Osteoblast (primary cell): ENCODE measurements around the gene ATP6V1B1. TPM values are rescaled to one million over a fixed set of nuclear protein-coding genes. Genes with fewer than 3 reads are reported as not detected.

Experiments used
- DNase-seq: peaks from one replicate; pipeline ENCODE4 v3.0.0; 2011; ENCODE audit warnings: low spot score, mixed read lengths; ENCODE audit not compliant: insufficient read length; ENCODE audit errors: missing footprints
- H2AFZ ChIP-seq: 2 replicates; pipeline ENCODE4 v1.6.0; 2011; ENCODE audit warnings: mild to moderate bottlenecking, low read length
- H3K27ac ChIP-seq: 2 replicates; pipeline ENCODE4 v1.5.1; 2011; ENCODE audit warnings: mild to moderate bottlenecking, low read depth, low read length, moderate library complexity
- H3K27me3 ChIP-seq: 2 replicates; pipeline ENCODE4 v1.6.0; 2012; ENCODE audit warnings: mild to moderate bottlenecking, control low read depth, inconsistent platforms, low read length, moderate library complexity; ENCODE audit not compliant: insufficient read depth
- H3K36me3 ChIP-seq: 2 replicates; pipeline ENCODE4 v1.5.1; 2011; ENCODE audit warnings: mild to moderate bottlenecking, low read length, control low read depth, moderate library complexity; ENCODE audit not compliant: insufficient read depth
- H3K4me1 ChIP-seq: 2 replicates; pipeline ENCODE4 v1.5.1; 2011; ENCODE audit warnings: mild to moderate bottlenecking, low read length, control low read depth, moderate library complexity; ENCODE audit not compliant: insufficient read depth
- H3K4me2 ChIP-seq: 2 replicates; pipeline ENCODE4 v1.6.0; 2011; ENCODE audit warnings: mild to moderate bottlenecking, low read length; ENCODE audit not compliant: insufficient read depth
- H3K4me3 ChIP-seq: fragments of 200-600 bp; sonication (generic); 3 replicates; pipeline ENCODE4 v1.5.1; 2012; ENCODE audit warnings: mild to moderate bottlenecking, low read length, inconsistent platforms; ENCODE audit not compliant: insufficient read depth
- H3K79me2 ChIP-seq: 2 replicates; pipeline ENCODE4 v1.6.0; 2012; ENCODE audit warnings: mild to moderate bottlenecking, low read length, control low read depth, inconsistent platforms; ENCODE audit not compliant: insufficient read depth
- H3K9me3 ChIP-seq: 2 replicates; pipeline ENCODE4 v1.5.1; 2011; ENCODE audit warnings: low read depth, low read length, control low read depth
- H4K20me1 ChIP-seq: 2 replicates; pipeline ENCODE4 v1.6.0; 2012; ENCODE audit warnings: mild to moderate bottlenecking, low read length, control low read depth; ENCODE audit not compliant: insufficient read depth
- CTCF ChIP-seq: IDR thresholded peaks from 2 replicates; pipeline ENCODE4 v1.5.1; 2011; ENCODE audit warnings: mild to moderate bottlenecking, low read depth, low read length, moderate library complexity; ENCODE audit errors: extremely low read depth
- total RNA-seq: library from RNA; depleted of rRNA; stranded (reverse); fragments of >200 nt; gene quantifications from 2 replicates; pipeline ENCODE4 v1.2.3, GENCODE V29; 2012

Gene ATP6V1B1
- total RNA-seq, 1 donor: 2.5 TPM

GRCh38 chr2:70921031-70921430, 14.7 kb upstream of the ATP6V1B1 start:
- Histone ChIP-seq H3K4me1 (no peaks in the 10 kb centered on the region), H3K9me3 (no peaks in the 10 kb centered on the region), H4K20me1 (peaks cover 13% of the 10 kb centered on the region), H2AFZ (no peak overlapping the region), H3K79me2 (no peaks in the 10 kb centered on the region), H3K4me2 (no peak overlapping the region), H3K4me3 (no peak overlapping the region), H3K27me3 (no peaks in the 10 kb centered on the region), H3K27ac (no peak overlapping the region), H3K36me3 (peaks cover 3% of the 10 kb centered on the region)
- TF ChIP-seq CTCF: no peak
- DNase-seq: no peak

DNA sequence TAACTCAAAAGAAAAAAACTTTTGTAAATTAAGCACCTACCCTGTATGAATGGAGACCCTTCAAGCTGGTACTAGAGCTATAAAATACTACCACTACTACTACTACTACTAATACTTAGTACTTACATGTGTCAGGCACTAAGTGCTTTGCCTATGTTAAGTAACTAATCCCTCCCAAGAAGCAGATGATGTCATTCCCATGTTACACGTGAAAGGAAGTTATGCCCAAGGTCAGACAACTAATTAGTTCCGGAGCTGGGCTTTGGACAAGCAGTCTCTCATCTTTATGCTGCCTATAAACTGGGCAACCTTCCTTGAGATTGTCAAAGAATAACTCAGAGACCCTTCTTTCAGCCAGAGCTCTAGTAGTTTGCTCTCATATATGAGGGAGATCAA, 13.9 kb upstream of the ATP6V1B1 start:
- no peak overlapping the region for H3K4me3 ChIP-seq
- no peak overlapping the region for H3K4me2 ChIP-seq
- H3K27me3 ChIP-seq: no peaks in the 10 kb centered on the region
- DNase-seq: no peak
- no peak overlapping the region for H2AFZ ChIP-seq
- H3K36me3 ChIP-seq: peaks cover 3% of the 10 kb centered on the region
- H3K79me2 ChIP-seq: no peaks in the 10 kb centered on the region
- no peak for TF ChIP-seq CTCF
- no peaks in the 10 kb centered on the region for H3K4me1 ChIP-seq
- H3K27ac ChIP-seq: no peak overlapping the region
- no peaks in the 10 kb centered on the region for H3K9me3 ChIP-seq
- H4K20me1 ChIP-seq: peaks cover 13% of the 10 kb centered on the region

DNA sequence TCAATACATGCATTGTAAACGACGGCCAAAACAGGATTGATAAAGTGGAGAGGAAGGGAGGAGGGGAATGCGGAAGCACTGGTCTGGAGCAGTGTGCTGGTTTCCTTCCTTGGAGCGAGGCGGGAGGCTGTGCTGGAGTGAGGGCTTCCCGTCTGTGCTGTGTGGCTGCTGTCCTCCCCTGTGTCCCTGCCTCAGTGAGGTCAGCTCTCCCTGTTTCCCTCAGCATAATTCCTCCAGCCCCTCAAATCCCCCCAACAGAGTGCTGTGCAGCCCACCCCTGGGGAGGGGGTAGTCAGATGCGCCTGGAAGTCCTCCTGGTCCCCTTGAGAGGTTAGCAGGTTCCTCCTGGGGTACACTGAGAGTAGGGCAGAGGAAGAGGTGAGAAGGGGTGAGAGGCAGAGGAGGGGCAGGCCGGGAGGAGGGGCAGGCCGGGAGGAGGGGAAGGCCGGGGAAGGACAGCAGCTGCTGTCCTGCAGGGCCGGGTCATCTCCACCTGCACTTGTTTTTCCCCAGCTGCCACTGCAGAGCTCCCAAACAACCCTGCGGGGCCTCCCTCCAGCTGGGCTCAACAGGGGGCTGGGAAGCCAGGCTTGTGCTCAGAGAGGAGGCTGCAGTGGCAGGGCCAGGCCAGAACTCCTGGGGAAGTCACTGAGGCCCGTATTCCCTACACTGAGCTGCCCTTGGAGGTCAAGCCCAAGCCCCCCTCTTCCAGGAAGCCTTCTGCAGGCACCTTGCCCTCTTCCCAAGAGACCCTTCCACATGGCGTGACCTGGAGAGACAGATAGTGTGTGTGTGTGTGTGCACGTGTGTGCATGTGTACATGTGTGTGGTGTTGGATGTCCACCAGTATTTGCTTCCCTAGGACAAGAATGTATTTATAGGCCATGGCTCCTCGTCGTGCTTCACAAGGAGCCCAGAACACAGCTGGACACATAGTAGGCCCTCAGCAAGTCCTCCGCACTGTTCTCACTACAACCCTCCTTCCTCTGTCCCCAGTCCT, 13.2 kb upstream of the ATP6V1B1 start:
- no peak overlapping the region for H3K4me3 ChIP-seq
- peaks cover 3% of the 10 kb centered on the region for H3K36me3 ChIP-seq
- H3K9me3 ChIP-seq: no peaks in the 10 kb centered on the region
- no peak overlapping the region for H3K4me2 ChIP-seq
- no peaks in the 10 kb centered on the region for H3K27me3 ChIP-seq
- no peak overlapping the region for H2AFZ ChIP-seq
- H4K20me1 ChIP-seq: peaks cover 13% of the 10 kb centered on the region
- no peaks in the 10 kb centered on the region for H3K4me1 ChIP-seq
- DNase-seq: no peak
- TF ChIP-seq CTCF: no peak
- no peak overlapping the region for H3K27ac ChIP-seq
- H3K79me2 ChIP-seq: no peaks in the 10 kb centered on the region

- Histone ChIP-seq H4K20me1 (peaks cover 13% of the 10 kb centered on the region), H3K79me2 (no peaks in the 10 kb centered on the region), H2AFZ (no peak overlapping the region), H3K4me1 (no peaks in the 10 kb centered on the region), H3K27ac (no peak overlapping the region), H3K36me3 (peaks cover 3% of the 10 kb centered on the region), H3K27me3 (no peaks in the 10 kb centered on the region), H3K9me3 (no peaks in the 10 kb centered on the region), H3K4me3 (no peak overlapping the region), H3K4me2 (no peak overlapping the region)
- peak; percentile 25 for TF ChIP-seq CTCF
- no peak for DNase-seq
Measured at GRCh38 chr2:70923378-70924015, 12.2 kb upstream of the ATP6V1B1 start.
